ES-I3 (cell line): ENCODE results near the gene DNAL4.
A peak's percentile ranks its signal among the peaks of the same experiment; 100 is the strongest.

Experiments
- H3K36me3 ChIP-seq: 2 replicates; pipeline ENCODE4 v1.6.1; 2013; ENCODE audit warnings: mild to moderate bottlenecking, low read length, control low read depth, moderate library complexity; ENCODE audit not compliant: insufficient read depth
- H3K4me1 ChIP-seq: 2 replicates; pipeline ENCODE4 v1.6.1; 2013; ENCODE audit warnings: mild to moderate bottlenecking, control low read depth, low read length; ENCODE audit not compliant: insufficient read depth
- H3K9ac ChIP-seq: 2 replicates; pipeline ENCODE4 v1.6.1; 2013; ENCODE audit warnings: low read depth, mild to moderate bottlenecking, low read length, moderate library complexity
- H3K9me3 ChIP-seq: 2 replicates; pipeline ENCODE4 v1.6.1; 2013; ENCODE audit warnings: mild to moderate bottlenecking, low read length, moderate library complexity; ENCODE audit not compliant: control insufficient read depth, insufficient read depth

DNAL4 gene

DNA sequence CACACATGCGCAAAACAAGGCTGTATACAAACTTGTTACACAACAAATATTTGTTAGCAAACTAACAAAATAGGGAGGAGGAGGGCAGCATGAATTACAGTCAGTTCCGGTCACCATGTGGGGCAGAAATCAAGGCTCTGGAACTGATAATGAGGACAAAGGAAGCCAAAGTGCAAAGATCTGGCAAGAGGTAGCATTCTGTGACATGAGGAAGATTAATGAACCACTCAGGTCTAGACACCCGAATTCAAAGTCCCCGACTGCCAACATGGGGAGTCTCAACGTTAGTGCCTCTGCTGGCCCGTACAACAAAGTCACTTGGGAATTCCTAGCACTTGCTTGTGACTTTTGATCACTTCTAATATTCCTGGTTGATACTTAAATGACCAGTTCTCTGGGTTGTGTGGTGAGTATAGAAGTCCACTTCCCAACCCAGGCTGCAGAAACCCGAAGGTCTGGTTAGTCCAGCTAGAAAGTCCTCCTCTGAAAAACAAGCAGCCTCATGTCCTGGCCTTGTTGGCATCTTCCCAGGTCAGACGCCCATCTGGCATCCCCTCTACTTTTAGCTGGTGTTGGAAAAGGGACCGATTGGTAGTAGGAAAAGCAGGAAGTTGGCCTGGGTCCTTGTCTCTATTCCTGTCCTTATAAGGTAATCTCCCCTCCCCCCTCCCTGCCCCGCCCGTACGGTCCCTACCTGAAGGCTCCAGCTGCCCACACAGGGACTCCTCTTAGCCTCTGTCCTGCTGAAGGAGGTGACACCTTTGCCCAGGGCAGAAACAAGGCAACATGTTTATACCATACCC lies 39.8 kb downstream of the DNAL4 start:
- Histone ChIP-seq H3K9me3 (no peaks in the 10 kb centered on the region), H3K36me3 (no peaks in the 10 kb centered on the region), H3K9ac (peak overlapping the region; percentile 92; the same call in 1 of the 2 replicates), H3K4me1 (peaks cover 12% of the 10 kb centered on the region; the same call in 1 of the 2 replicates)

DNA sequence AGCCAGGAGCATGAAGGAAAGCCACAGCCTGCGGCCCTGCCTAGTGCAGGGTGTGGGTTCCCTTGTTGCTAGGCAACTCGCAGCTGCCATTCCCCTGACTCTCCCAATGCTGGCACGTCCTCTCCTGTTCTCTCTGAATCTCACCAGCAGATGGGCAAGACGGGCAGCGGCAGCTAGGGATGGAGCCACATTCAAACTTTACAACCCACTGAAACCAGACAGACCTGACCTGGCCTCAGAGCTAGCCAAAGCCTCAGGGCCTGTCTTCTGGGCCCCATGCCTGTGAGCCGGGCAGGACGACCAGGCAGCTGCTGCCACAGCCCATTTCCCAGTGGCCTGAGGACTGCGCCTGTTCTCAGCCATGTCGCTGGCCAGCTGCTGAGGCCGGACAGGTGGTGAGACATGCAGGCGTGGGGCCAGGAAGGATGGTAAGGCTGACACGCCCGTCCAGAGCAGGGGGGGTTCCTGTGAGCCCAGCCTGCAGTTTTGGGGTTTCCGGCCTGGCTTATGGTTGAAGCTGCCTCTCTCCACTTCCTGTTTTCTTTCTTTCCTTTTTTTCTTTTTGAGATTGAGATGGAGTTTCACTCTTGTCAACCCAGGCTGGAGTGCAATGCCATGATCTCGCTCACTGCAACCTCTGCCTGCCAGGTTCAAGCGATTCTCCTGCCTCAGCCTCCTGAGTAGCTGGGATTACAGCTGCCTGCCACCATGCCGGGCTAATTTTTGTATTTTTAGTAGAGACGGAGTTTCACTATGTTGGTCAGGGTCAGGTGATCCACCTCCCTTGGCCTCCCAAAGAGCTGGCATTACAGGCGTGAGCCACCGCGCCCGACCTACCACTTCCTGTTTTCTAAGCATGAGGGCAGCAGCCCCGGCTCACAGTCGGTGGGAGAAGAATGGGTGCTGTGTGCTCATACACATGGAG lies 42.3 kb downstream of the DNAL4 start:
- Histone ChIP-seq H3K9me3 (no peaks in the 10 kb centered on the region), H3K36me3 (no peaks in the 10 kb centered on the region), H3K4me1 (peaks cover 8% of the 10 kb centered on the region; the same call in 1 of the 2 replicates), H3K9ac (no peak overlapping the region)

- no peaks in the 10 kb centered on the region for H3K9me3 ChIP-seq
- H3K36me3 ChIP-seq, result no peaks in the 10 kb centered on the region
- H3K9ac ChIP-seq, result no peak overlapping the region
- H3K4me1 ChIP-seq, result peaks cover 5% of the 10 kb centered on the region; the same call in 1 of the 2 replicates
These were observed 42.9 kb downstream of the DNAL4 start for GRCh38 chr22:38751066-38751421.

GRCh38 chr22:38750638-38751037 lies 43.3 kb downstream of the DNAL4 start:
- peaks cover 5% of the 10 kb centered on the region; the same call in 1 of the 2 replicates for H3K4me1 ChIP-seq
- H3K9me3 ChIP-seq, result no peaks in the 10 kb centered on the region
- H3K36me3 ChIP-seq, result no peaks in the 10 kb centered on the region
- H3K9ac ChIP-seq, result no peak overlapping the region

DNA sequence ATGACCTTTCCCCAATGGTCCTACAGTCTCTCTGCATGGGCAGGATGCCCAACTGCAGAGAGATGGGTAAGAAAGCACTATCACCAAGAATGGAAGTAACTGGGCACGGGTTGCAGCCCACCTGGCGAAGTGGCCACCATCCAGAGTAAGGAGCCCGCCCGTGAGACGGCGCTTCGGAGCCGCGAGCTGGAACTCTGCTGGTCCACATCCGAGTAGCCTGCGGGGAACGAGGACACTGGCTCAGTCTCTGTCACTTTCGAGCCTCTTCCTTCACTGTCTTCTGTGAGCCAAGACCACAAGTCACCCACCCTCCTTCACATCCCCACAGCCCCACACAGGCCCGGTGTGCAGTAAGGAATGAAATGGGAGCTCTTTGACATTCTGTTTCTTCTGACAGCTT lies 43.8 kb downstream of the DNAL4 start:
- H3K4me1 ChIP-seq, result peaks cover 5% of the 10 kb centered on the region; the same call in 1 of the 2 replicates
- no peak overlapping the region for H3K9ac ChIP-seq
- no peaks in the 10 kb centered on the region for H3K9me3 ChIP-seq
- no peaks in the 10 kb centered on the region for H3K36me3 ChIP-seq

GRCh38 chr22:38748487-38749136 lies 45.3 kb downstream of the DNAL4 start:
- Histone ChIP-seq H3K9me3 (no peaks in the 10 kb centered on the region), H3K9ac (no peak overlapping the region), H3K4me1 (no peaks in the 10 kb centered on the region), H3K36me3 (no peaks in the 10 kb centered on the region)

GRCh38 chr22:38745676-38746460 lies 48.1 kb downstream of the DNAL4 start:
- Histone ChIP-seq H3K9me3 (no peaks in the 10 kb centered on the region), H3K9ac (no peak overlapping the region), H3K36me3 (no peaks in the 10 kb centered on the region), H3K4me1 (no peaks in the 10 kb centered on the region)

GRCh38 chr22:38744981-38745380 lies 49.0 kb downstream of the DNAL4 start:
- H3K4me1 ChIP-seq, result no peaks in the 10 kb centered on the region
- H3K9me3 ChIP-seq, result no peaks in the 10 kb centered on the region
- H3K36me3 ChIP-seq, result no peaks in the 10 kb centered on the region
- H3K9ac ChIP-seq, result no peak overlapping the region

- Histone ChIP-seq H3K9me3 (no peaks in the 10 kb centered on the region), H3K9ac (no peak overlapping the region), H3K36me3 (no peaks in the 10 kb centered on the region), H3K4me1 (no peaks in the 10 kb centered on the region)
These were observed 51.6 kb downstream of the DNAL4 start for GRCh38 chr22:38742176-38742942.

- H3K36me3 ChIP-seq, result peaks cover 5% of the 10 kb centered on the region; the same call in 1 of the 2 replicates
- no peaks in the 10 kb centered on the region for H3K9me3 ChIP-seq
- H3K4me1 ChIP-seq, result no peaks in the 10 kb centered on the region
- H3K9ac ChIP-seq, result no peak overlapping the region
These were observed 52.4 kb downstream of the DNAL4 start for GRCh38 chr22:38741576-38741975.

GRCh38 chr22:38741166-38741565 lies 52.8 kb downstream of the DNAL4 start:
- H3K9ac ChIP-seq, result no peak overlapping the region
- H3K36me3 ChIP-seq, result peaks cover 6% of the 10 kb centered on the region; the same call in 1 of the 2 replicates
- H3K4me1 ChIP-seq, result no peaks in the 10 kb centered on the region
- H3K9me3 ChIP-seq, result no peaks in the 10 kb centered on the region

DNA sequence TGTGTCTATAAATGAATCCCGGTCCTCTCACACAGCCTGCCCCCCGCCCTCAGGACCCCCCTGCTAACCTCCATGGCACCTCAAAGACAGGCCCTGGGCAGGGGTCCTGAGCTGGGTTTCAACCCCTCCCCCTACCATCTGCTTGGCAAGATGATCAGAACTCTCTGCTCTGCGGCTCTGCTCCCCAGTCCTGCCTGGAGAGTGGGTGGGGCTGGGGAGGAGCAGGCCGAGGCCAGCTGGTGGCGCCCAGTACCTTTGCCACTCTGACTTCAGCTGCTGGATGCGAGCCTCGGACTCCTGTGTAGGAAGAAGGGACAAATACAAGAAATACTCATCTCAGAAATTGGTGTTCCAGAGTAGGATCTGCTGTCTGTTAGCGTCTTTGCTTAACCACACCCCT lies 53.2 kb downstream of the DNAL4 start:
- Histone ChIP-seq H3K9me3 (no peaks in the 10 kb centered on the region), H3K36me3 (peaks cover 6% of the 10 kb centered on the region; the same call in 1 of the 2 replicates), H3K9ac (no peak overlapping the region), H3K4me1 (no peaks in the 10 kb centered on the region)

DNA sequence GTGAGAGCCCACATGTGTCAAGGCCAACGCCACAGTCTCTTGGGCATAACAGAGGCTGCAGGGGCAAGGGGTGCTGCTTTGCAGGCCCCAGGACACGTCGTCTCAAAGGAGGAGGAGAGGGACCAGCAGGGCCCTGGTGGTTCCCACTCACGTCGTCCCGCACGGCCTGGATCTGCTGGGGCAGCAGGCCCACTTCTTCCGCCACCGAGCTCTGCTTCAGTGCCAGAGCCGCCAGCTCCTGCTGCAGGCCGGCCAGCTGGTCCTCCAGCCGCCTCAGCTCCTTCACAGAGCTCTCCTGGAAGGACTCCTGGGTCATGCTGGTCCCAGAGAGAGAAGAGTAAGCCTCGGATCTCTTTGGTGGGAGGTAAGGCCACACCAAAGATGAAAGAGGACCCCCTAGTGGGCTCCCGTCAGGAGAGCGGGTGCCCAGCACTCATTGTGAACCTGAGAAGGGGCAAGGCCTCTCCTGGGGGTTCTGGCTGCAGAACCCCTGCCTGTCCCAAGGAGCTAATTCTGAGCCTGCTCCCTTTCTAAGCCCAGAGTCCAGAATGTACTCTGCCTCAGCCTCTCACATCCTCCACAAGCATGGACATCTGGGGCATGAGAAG lies 53.7 kb downstream of the DNAL4 start:
- Histone ChIP-seq H3K4me1 (no peaks in the 10 kb centered on the region), H3K9ac (no peak overlapping the region), H3K36me3 (peaks cover 6% of the 10 kb centered on the region; the same call in 1 of the 2 replicates), H3K9me3 (no peaks in the 10 kb centered on the region)
